MM.1S (cell line): ENCODE data around the gene STX4.

Source experiments
- EZH2 ChIP-seq: fragments of 300-600 bp; sonication (generic); optimal IDR thresholded peaks from 2 replicates; pipeline ENCODE3; 2017; ENCODE audit warnings: low read depth, mild to moderate bottlenecking, antibody characterized with exemption, low read length, mixed read lengths
- EZH2phosphoT487 ChIP-seq: fragments of 300-600 bp; sonication (generic); IDR thresholded peaks from 2 replicates; pipeline ENCODE4 v1.6.1; 2018; ENCODE audit warnings: antibody characterized with exemption, low read length
- TF ChIP-seq, protein P1 (sequence below): fragments of 300-600 bp; sonication (generic); IDR thresholded peaks from 2 replicates; pipeline ENCODE4 v1.5.1; 2016; ENCODE audit warnings: antibody characterized with exemption, low read length, mixed read lengths

DNA sequence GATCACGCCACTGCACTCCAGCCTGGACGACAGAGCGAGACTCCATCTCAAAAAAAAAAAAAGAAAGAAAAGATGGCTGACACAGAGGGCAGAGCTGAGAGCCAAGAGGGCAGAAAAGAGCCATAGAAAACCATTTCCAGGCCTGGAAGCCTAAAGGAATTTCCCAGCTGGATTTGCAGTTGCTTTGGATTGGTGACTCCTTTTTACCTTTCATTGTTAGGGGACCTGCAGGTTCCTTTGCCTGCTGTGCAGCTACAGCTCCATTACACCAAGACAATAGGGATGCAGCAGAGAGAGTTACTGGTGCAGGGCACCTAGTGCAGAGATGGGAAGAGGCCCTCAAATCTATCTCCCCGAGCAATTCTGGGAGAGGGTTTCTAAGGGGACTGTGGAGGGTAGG is 22.3 kb downstream of the STX4 start:
- TF ChIP-seq EZH2phosphoT487 (no peak), EZH2 (no peak)
- TF ChIP-seq, protein P1, sequence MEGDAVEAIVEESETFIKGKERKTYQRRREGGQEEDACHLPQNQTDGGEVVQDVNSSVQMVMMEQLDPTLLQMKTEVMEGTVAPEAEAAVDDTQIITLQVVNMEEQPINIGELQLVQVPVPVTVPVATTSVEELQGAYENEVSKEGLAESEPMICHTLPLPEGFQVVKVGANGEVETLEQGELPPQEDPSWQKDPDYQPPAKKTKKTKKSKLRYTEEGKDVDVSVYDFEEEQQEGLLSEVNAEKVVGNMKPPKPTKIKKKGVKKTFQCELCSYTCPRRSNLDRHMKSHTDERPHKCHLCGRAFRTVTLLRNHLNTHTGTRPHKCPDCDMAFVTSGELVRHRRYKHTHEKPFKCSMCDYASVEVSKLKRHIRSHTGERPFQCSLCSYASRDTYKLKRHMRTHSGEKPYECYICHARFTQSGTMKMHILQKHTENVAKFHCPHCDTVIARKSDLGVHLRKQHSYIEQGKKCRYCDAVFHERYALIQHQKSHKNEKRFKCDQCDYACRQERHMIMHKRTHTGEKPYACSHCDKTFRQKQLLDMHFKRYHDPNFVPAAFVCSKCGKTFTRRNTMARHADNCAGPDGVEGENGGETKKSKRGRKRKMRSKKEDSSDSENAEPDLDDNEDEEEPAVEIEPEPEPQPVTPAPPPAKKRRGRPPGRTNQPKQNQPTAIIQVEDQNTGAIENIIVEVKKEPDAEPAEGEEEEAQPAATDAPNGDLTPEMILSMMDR, result no peak
